Smooth muscle cell (in vitro differentiated cells): Measurements from ENCODE around the gene CDC14A. TPM values are rescaled to one million over a fixed set of nuclear protein-coding genes. Genes with fewer than 3 reads are reported as not detected.

Experiments used
- DNase-seq: peaks from one replicate; lab custom pipeline; 2025; ENCODE audit not compliant: unreplicated experiment; lab: John Stamatoyannopoulos, UW
- H2AFZ ChIP-seq: fragments of 200-600 bp; sonication (generic); 2 replicates; pipeline ENCODE4 v1.6.0; 2016; ENCODE audit warnings: antibody characterized with exemption, low read depth, mild to moderate bottlenecking
- H3F3A ChIP-seq: fragments of 200-600 bp; sonication (generic); 2 replicates; pipeline ENCODE4 v1.6.0; 2017; ENCODE audit warnings: antibody characterized with exemption, low read depth
- H3K27ac ChIP-seq: fragments of 200-600 bp; sonication (generic); 2 replicates; pipeline ENCODE4 v1.5.1; 2016; ENCODE audit warnings: low read depth, mild to moderate bottlenecking
- H3K27me3 ChIP-seq: fragments of 200-600 bp; sonication (generic); 2 replicates; pipeline ENCODE4 v1.6.1; 2016; ENCODE audit warnings: low read depth, mild to moderate bottlenecking
- H3K36me3 ChIP-seq: fragments of 200-600 bp; sonication (generic); 2 replicates; pipeline ENCODE4 v1.5.1; 2016; ENCODE audit warnings: low read depth
- H3K4me1 ChIP-seq: fragments of 200-600 bp; sonication (generic); 2 replicates; pipeline ENCODE4 v1.5.1; 2016; ENCODE audit warnings: low read depth
- H3K4me2 ChIP-seq: fragments of 200-600 bp; sonication (generic); 2 replicates; pipeline ENCODE4 v1.6.0; 2016; ENCODE audit warnings: mild to moderate bottlenecking
- H3K4me3 ChIP-seq: fragments of 200-600 bp; sonication (generic); 2 replicates; pipeline ENCODE4 v1.5.1; 2016; ENCODE audit warnings: mild to moderate bottlenecking
- H3K79me2 ChIP-seq: fragments of 200-600 bp; sonication (generic); 2 replicates; pipeline ENCODE4 v1.6.0; 2016; ENCODE audit warnings: low read depth, mild to moderate bottlenecking
- H3K9ac ChIP-seq: fragments of 200-600 bp; sonication (generic); 2 replicates; pipeline ENCODE4 v1.6.0; 2016; ENCODE audit warnings: low read depth
- H3K9me3 ChIP-seq: fragments of 200-600 bp; sonication (generic); replicated peaks from 2 replicates; pipeline ENCODE4 v1.5.1; 2016; ENCODE audit warnings: low read depth
- H4K20me1 ChIP-seq: fragments of 200-600 bp; sonication (generic); 2 replicates; pipeline ENCODE4 v1.6.0; 2016; ENCODE audit warnings: low read depth
- CTCF ChIP-seq: fragments of 200-600 bp; sonication (generic); IDR thresholded peaks from 2 replicates; pipeline ENCODE4 v1.5.1; 2017; ENCODE audit warnings: borderline replicate concordance, mild to moderate bottlenecking, antibody characterized with exemption; ENCODE audit not compliant: insufficient read depth, poor library complexity, severe bottlenecking
- WGBS: methylation state at CpG from one replicate; pipeline ENCODE4 v1.1.7; 2016; ENCODE audit warnings: low lambda C conversion rate; 5-methylcytosine and 5-hydroxymethylcytosine counted together
- polyA plus RNA-seq: library from polyadenylated mRNA; unstranded; fragments of >200 nt; fragmentation: Nextera tagmentation; extraction: Ambion mirVana; gene quantifications from 2 replicates; pipeline ENCODE4 v1.2.1, GENCODE V29; 2016
- total RNA-seq: library from RNA; depleted of rRNA; stranded (reverse); fragments of >200 nt; gene quantifications from 2 replicates; pipeline ENCODE4 v1.2.3, GENCODE V29; 2014

Gene CDC14A
- total and polyA plus RNA-seq, 2 experiments from 2014 or later = 2.8 to 15.9 TPM

GRCh38 chr1:100536031-100536430 is 183.7 kb downstream of the CDC14A start:
- peaks cover 6% of the 10 kb centered on the region for H3K4me1 ChIP-seq
- no peak overlapping the region for H3K27ac ChIP-seq
- WGBS = 91% methylated on average over 3 of the region's 3 CpGs
- no peaks in the 10 kb centered on the region for H3K36me3 ChIP-seq
- H3K27me3 ChIP-seq = peaks cover 67% of the 10 kb centered on the region
- no peaks in the 10 kb centered on the region for H3K9me3 ChIP-seq
- H2AFZ ChIP-seq = no peak overlapping the region
- no peak for TF ChIP-seq CTCF
- H3K79me2 ChIP-seq = no peaks in the 10 kb centered on the region
- no peak overlapping the region for H3K4me3 ChIP-seq
- H4K20me1 ChIP-seq = no peaks in the 10 kb centered on the region
- no peak overlapping the region for H3K9ac ChIP-seq
- DNase-seq = no peak
- H3K4me2 ChIP-seq = no peak overlapping the region
- H3F3A ChIP-seq = no peaks in the 10 kb centered on the region

GRCh38 chr1:100538913-100539835 is 186.9 kb downstream of the CDC14A start:
- Histone ChIP-seq H4K20me1 (no peaks in the 10 kb centered on the region), H2AFZ (no peak overlapping the region), H3F3A (no peaks in the 10 kb centered on the region), H3K9me3 (no peaks in the 10 kb centered on the region), H3K79me2 (no peaks in the 10 kb centered on the region), H3K4me3 (peak overlapping the region; percentile 49), H3K27ac (no peak overlapping the region), H3K9ac (no peak overlapping the region), H3K36me3 (no peaks in the 10 kb centered on the region), H3K4me2 (peak overlapping the region; percentile 86), H3K27me3 (peaks cover 87% of the 10 kb centered on the region), H3K4me1 (peaks cover 13% of the 10 kb centered on the region)
- no peak for TF ChIP-seq CTCF
- WGBS = 4% methylated on average over 102 of the region's 105 CpGs
- DNase-seq = no peak

- H3F3A ChIP-seq = no peaks in the 10 kb centered on the region
- no peak for TF ChIP-seq CTCF
- no peak overlapping the region for H3K9ac ChIP-seq
- no peaks in the 10 kb centered on the region for H4K20me1 ChIP-seq
- H3K4me1 ChIP-seq = peaks cover 13% of the 10 kb centered on the region
- H2AFZ ChIP-seq = peak overlapping the region; percentile 57
- no peaks in the 10 kb centered on the region for H3K36me3 ChIP-seq
- no peak overlapping the region for H3K27ac ChIP-seq
- H3K9me3 ChIP-seq = no peaks in the 10 kb centered on the region
- peak overlapping the region; percentile 86 for H3K4me2 ChIP-seq
- no peaks in the 10 kb centered on the region for H3K79me2 ChIP-seq
- WGBS = 11% methylated on average over 57 of the region's 57 CpGs
- DNase-seq = no peak
- H3K4me3 ChIP-seq = peak overlapping the region; percentile 49
- H3K27me3 ChIP-seq = peaks cover 89% of the 10 kb centered on the region
These were observed 187.7 kb downstream of the CDC14A start for GRCh38 chr1:100539836-100540536.
